Activated T-cell treated with anti-CD3 and anti-CD28 coated beads, Interleukin-2, amount 50 U/mL, for 72 hours (primary cell): ENCODE measurements around the gene MSH3. TPM values are rescaled to one million over a fixed set of nuclear protein-coding genes. Genes with fewer than 3 reads are reported as not detected.
"Not testable (repeated sequence)": the region's sequence is repeated elsewhere in the genome, so short reads cannot be mapped to it uniquely, and the experiment has no call there.

Source experiments
- ATAC-seq, 2 donors: fragments of 150-1000 bp; cut with Tn5 transposase; replicated peaks in 1 of 2; 2 replicates each; pipeline ENCODE4 v1.10.0; 2021; ENCODE audit warnings: moderate library complexity in 2 of 2, mild to moderate bottlenecking in 1 of 2
- DNase-seq, 2 donors: peaks; one replicate each; pipeline ENCODE4 v3.0.0; 2021 to 2022; ENCODE audit warnings: mixed read lengths in 1 of 2
- H3K27ac Mint-ChIP-seq: one replicate; pipeline ENCODE4 v1.8.0; 2022; ENCODE audit warnings: mild to moderate bottlenecking, moderate library complexity, mixed read lengths
- H3K27me3 Mint-ChIP-seq: one replicate; pipeline ENCODE4 v1.8.0; 2022; ENCODE audit warnings: low read depth, mixed read lengths
- H3K36me3 Mint-ChIP-seq, 2 donors: one replicate each; pipeline ENCODE4 v1.8.0; 2022; ENCODE audit warnings: mixed read lengths in 2 of 2, mild to moderate bottlenecking in 1 of 2; ENCODE audit not compliant: insufficient read depth in 2 of 2
- H3K4me1 Mint-ChIP-seq: one replicate; pipeline ENCODE4 v1.8.0; 2022; ENCODE audit warnings: low read depth, mixed read lengths
- H3K4me3 Mint-ChIP-seq, 2 donors: one replicate each; pipeline ENCODE4 v1.8.0; 2022; ENCODE audit warnings: mild to moderate bottlenecking in 2 of 2, mixed read lengths in 2 of 2, moderate library complexity in 2 of 2
- H3K9me3 Mint-ChIP-seq, 2 donors: one replicate each; pipeline ENCODE4 v1.8.0; 2022; ENCODE audit warnings: mixed read lengths in 2 of 2
- total RNA-seq, 2 donors: library from RNA; stranded (reverse); gene quantifications; one replicate each; pipeline ENCODE4 v1.2.3, GENCODE V29; 2022

MSH3 gene
- total RNA-seq, 2 donors from 2014 or later: 22.0 to 24.4 TPM

DNA sequence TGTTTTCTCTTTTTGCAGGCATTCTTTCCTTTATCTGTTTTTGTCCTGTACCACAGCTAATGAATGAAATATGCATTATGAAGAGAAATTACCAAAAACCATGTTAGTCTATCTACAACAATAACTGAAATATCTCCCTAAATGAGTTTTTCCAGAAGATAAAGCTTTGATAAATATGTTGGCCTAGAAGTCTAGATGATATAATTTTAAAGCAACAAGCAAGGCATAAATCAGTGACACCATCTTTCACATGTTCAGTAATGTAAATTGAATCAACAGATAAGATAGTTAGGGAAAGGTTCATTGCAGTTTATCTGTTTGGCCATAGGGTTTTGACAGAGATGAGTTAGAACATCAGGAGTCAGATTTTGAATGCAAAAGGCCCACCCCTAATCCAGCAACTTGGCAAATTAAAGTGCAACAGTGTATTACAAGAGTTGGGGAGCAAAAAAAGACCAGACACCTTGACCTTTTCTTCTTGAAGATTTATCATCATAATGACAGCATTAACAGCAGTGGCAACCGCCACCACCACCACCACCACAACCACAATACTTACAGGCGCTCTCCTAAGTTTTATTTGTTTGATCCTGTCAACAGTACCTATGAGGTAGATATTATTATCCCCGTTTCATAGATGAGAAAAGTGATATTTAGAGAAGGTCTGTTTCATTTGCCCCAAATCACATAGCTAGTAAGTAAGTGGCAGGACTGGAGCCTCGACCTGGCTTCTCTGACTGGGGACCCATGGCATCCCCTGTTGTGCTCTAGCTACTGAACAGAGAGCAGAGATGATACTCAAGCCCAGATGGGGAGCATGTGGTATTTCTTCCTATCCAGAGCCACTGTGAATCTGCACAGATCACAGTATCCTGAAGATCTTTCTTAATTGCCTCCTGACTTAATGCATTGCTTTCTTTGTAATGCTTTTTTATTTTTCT lies 123.2 kb downstream of the MSH3 start:
- no peak for ATAC-seq

DNA sequence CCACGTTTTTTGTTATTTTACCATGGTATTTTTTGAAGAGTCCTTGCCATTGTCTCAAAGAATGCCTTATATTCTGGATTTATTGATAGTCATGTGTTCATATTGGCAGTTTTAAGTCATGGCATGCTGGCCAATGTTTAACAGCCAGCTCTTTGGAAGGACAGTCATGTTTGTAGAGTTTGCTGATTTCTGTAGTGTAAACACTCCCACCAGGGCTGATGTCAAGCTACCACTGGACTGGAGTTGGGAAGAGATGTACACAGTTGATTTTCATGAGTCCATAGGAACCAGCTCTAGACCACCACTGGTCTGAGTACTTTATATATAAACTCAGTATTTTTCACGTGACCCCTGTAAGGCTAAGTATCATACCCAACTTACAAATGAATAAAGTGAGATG lies 125.6 kb downstream of the MSH3 start:
- Mint-ChIP-seq H3K4me3 (no peak overlapping the region), H3K27ac (no peak overlapping the region), H3K36me3 (peaks cover 8 to 15% of the 10 kb centered on the region in 2 donors), H3K9me3 (no peaks in the 10 kb centered on the region), H3K27me3 (no peaks in the 10 kb centered on the region), H3K4me1 (peaks cover 24% of the 10 kb centered on the region)
- ATAC-seq (no peak), DNase-seq (no peak)

More for the DNA sequence above, 123.2 kb downstream of the MSH3 start:
- Mint-ChIP-seq H3K4me3 (no peak overlapping the region), H3K27me3 (no peaks in the 10 kb centered on the region), H3K27ac (no peak overlapping the region), H3K4me1 (peaks cover 24% of the 10 kb centered on the region), H3K9me3 (no peaks in the 10 kb centered on the region), H3K36me3 (peaks cover 5 to 18% of the 10 kb centered on the region in 2 donors)
- DNase-seq: no peak

DNA sequence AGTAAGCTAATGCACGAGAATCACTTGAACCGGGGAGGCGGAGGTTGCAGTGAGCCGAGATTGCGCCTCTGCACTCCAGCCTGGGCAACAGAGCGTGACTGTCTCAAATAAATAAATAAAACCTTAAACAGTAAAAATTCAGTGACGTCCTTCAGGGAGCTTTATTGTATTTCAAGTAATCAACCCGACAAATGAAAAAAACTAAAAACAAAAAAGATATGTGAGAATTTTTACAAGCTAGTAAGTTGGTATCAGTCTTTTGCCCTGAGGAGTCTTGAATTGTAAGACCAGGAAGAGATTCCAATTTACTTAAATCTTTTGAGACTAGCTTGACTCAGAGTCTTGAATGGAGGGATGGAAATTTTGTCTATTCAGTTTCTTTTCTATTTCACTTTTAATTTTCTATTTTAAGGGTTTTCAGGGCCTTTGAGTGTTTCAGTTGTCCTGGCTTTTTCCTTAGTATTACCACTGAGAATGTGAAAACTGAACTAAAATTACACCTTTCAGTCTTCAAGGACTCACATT lies 126.4 kb downstream of the MSH3 start:
- ATAC-seq: no peak
- peaks cover 10 to 19% of the 10 kb centered on the region in 2 donors for H3K36me3 Mint-ChIP-seq
- H3K27ac Mint-ChIP-seq: no peak overlapping the region
- no peaks in the 10 kb centered on the region for H3K27me3 Mint-ChIP-seq
- H3K9me3 Mint-ChIP-seq: peaks cover 0 to 1% of the 10 kb centered on the region in 2 donors
- peaks cover 24% of the 10 kb centered on the region for H3K4me1 Mint-ChIP-seq
- no peak for DNase-seq
- no peak overlapping the region for H3K4me3 Mint-ChIP-seq

DNA sequence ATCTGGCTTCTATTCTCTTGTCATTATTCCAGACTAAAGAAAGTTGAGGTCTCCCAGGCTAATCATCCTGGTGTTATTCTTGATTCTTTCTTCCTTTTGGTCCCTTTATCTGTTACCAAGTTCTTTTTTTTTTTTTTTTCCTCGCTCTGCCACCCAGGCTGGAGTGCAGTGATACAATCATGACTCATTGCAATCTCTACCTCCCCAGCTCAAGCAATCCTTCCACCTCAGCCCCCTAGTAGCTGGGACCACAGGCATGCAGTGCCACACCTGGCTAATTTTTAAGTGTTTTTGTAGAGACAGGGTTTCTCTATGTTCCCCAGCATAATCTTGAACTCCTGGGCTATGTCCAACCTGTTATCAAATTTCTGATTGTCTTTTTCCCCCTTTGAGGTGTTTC lies 126.9 kb downstream of the MSH3 start:
- Mint-ChIP-seq H3K9me3 (peaks cover 0 to 1% of the 10 kb centered on the region in 2 donors), H3K4me1 (peaks cover 24% of the 10 kb centered on the region), H3K36me3 (peaks cover 10 to 15% of the 10 kb centered on the region in 2 donors), H3K27ac (no peak overlapping the region), H3K27me3 (no peaks in the 10 kb centered on the region), H3K4me3 (no peak overlapping the region)
- ATAC-seq (peak in 1 of 2 donors; percentile 62), DNase-seq (peak in 1 of 2 donors; percentile 24)

DNA sequence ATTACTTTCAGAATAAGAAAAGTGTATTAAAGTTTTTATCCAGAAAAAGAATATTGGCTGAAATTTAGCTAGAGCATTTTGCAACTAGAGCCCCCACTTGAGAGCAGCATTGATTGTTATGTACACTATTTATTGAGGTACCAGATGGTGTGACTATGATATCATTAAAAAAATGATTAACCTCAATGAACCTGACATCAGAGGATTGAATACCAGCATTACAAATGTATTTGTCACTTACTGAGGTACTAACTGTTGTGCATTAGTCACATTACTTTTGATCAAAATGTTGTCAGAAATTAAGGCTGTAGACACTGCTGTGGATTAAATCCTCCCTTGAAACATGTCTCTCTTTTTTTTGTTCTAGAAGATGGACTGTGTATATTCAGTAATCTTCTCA lies 128.2 kb downstream of the MSH3 start:
- Mint-ChIP-seq H3K4me1 (peaks cover 19% of the 10 kb centered on the region), H3K36me3 (peaks cover 10 to 15% of the 10 kb centered on the region in 2 donors), H3K9me3 (peaks cover 0 to 1% of the 10 kb centered on the region in 2 donors), H3K27me3 (no peaks in the 10 kb centered on the region), H3K4me3 (no peak overlapping the region), H3K27ac (no peak overlapping the region)
- ATAC-seq (no peak), DNase-seq (no peak)

DNA sequence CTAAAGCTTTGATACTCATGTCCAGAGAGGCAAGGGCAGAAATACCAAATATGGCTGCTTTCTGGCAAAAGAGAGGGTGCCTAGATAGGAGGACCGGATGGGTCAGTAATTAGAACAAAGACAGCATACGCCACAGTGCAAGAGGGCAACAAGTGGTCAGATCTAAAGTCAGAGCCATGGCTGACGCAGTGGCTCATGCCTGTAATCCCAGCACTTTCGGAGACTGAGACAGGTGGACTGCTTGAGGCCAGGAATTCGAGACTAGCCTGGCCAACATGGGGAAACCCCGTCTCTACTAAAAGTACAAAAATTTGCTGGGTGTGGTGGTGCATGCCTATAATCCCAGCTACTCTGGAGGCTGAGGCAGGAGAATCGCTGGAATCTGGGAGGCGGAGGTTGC lies 129.3 kb downstream of the MSH3 start:
- not testable (repeated sequence) for H3K27ac Mint-ChIP-seq, H3K27me3 Mint-ChIP-seq, DNase-seq, ATAC-seq, H3K9me3 Mint-ChIP-seq, H3K4me3 Mint-ChIP-seq
- Mint-ChIP-seq H3K36me3 (peaks cover 10 to 15% of the 10 kb centered on the region in 2 donors), H3K4me1 (peaks cover 16% of the 10 kb centered on the region)

DNA sequence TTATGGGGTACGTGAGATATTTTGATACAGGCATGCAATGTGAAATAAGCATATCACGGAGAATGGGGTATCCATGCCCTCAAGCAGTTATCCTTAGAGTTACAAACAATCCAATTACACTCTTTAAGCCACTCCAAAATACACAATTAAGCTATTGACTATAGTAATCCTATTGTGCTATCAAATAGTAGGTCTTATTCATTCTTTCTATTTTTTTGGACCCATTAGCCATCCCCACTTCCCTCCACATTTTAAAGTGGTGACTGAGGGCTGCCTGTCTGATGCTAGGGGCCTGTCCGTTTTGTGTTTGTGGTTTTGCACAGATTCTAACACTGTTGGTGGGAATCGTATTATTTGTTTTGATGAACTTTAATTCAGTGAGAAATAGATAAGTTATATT lies 130.0 kb downstream of the MSH3 start:
- no peak for ATAC-seq
- Mint-ChIP-seq H3K4me1 (peaks cover 22% of the 10 kb centered on the region), H3K27ac (no peak overlapping the region), H3K4me3 (no peak overlapping the region), H3K27me3 (no peaks in the 10 kb centered on the region), H3K9me3 (peaks cover 0 to 1% of the 10 kb centered on the region in 2 donors), H3K36me3 (peaks cover 8 to 14% of the 10 kb centered on the region in 2 donors)
- no peak for DNase-seq

DNA sequence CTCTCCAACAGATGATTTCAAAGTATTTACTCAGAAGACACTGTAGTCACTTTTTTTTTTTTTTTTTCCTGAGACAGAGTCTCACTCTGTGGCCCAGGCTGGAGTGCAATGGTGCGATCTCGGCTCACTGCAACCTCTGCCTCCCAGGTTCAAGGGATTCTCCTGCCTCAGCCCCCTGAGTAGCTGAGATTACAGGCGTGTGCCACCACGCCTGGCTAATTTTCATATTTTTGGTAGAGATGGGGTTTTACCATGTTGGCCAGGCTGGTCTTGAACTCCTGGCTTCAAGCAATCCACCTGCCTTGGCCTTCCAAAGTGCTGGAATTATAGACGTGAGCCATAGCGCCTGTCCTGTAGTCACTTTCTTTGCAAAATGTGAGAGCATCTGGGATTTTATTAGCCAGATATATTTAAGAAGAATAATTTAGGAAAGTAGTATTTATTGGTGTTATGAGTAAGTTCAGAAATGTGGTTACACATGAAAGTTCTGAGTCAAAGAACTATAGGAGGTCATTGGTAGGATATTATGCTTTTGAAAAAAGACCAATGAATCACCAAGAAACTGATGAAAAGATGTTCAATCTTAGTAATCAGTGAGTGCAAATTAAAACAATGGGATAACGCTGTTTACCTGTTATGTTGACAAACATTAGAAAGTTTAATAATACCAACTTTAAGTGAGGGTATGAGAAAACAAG lies 135.0 kb downstream of the MSH3 start:
- peaks cover 1 to 11% of the 10 kb centered on the region in 2 donors for H3K36me3 Mint-ChIP-seq
- H3K27me3 Mint-ChIP-seq, H3K9me3 Mint-ChIP-seq, H3K27ac Mint-ChIP-seq: not testable (repeated sequence)
- H3K4me1 Mint-ChIP-seq: peaks cover 19% of the 10 kb centered on the region
- peak; percentile 88 for ATAC-seq
- peak; percentile 3 to 14 for DNase-seq
- H3K4me3 Mint-ChIP-seq: peak overlapping the region; percentile 17 to 20

DNA sequence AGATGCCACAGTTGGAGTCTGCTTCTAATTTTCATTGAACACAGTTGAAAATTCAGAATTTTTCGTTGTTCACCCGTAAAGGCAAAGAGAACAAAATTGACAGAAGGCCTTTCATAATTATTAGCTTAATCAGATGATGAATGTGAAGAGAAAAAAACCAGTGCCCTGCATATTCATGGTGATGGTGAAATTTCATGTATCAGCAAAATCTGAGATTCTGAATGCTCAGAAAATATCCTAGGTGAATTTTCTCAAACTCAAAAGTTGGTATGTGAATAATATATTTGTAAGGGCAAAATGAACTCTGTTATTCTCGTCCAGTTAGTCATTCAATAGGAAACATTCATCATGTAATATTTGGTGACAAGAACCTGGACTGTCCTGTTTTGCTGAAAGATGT lies 136.2 kb downstream of the MSH3 start:
- H3K4me1 Mint-ChIP-seq: peaks cover 19% of the 10 kb centered on the region
- no peak overlapping the region for H3K4me3 Mint-ChIP-seq
- ATAC-seq (no peak), DNase-seq (no peak)
- H3K27me3 Mint-ChIP-seq: no peaks in the 10 kb centered on the region
- H3K27ac Mint-ChIP-seq: no peak overlapping the region
- peaks cover 0 to 7% of the 10 kb centered on the region in 2 donors for H3K36me3 Mint-ChIP-seq
- H3K9me3 Mint-ChIP-seq: peaks cover 0 to under 1% of the 10 kb centered on the region in 2 donors

DNA sequence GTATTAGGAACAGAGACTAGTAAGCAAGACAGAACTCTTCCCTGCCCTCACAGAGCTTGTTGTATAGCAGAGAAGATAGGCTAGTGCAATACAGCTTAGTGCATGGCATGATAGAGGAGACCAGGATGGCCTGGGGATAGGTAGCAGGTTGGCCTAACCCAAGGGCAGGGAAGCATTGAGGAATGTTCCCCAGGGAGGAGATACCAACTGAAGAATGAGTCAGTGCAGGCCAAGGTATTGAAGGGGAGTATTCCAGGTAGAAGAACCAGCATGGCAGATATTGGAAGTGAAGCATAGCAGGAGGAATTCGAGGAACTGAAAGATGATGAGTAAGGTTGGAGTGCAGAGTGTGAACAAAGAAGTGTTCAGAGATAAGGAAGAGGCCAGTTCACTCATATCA lies 138.9 kb downstream of the MSH3 start:
- Mint-ChIP-seq H3K36me3 (peaks cover 0 to 9% of the 10 kb centered on the region in 2 donors), H3K4me1 (peaks cover 19% of the 10 kb centered on the region), H3K27me3 (no peaks in the 10 kb centered on the region), H3K4me3 (no peak overlapping the region), H3K9me3 (no peaks in the 10 kb centered on the region), H3K27ac (no peak overlapping the region)
- DNase-seq (no peak), ATAC-seq (no peak)

DNA sequence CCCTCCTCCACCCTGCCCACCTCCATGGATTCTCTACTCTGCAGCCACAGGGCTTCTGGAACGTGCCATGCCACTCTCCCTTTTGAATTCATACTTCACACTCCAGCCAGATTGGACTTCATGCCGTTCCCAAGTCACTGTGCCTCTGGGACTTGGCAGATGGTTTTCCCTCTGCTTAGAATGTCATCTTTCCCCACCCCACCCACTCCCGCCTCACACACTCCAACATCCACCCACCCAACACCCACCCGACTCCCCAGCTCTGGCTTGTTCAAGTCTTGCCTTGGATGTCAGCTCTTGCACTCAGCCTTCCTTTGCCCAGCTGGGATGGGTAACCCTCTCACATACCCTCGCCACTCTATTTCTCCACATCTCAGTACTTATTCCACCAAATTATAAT lies 142.4 kb downstream of the MSH3 start:
- Mint-ChIP-seq H3K9me3 (no peaks in the 10 kb centered on the region), H3K4me3 (no peak overlapping the region), H3K36me3 (peaks cover 2 to 7% of the 10 kb centered on the region in 2 donors), H3K27me3 (no peaks in the 10 kb centered on the region), H3K4me1 (no peaks in the 10 kb centered on the region), H3K27ac (no peak overlapping the region)
- ATAC-seq (no peak), DNase-seq (no peak)

DNA sequence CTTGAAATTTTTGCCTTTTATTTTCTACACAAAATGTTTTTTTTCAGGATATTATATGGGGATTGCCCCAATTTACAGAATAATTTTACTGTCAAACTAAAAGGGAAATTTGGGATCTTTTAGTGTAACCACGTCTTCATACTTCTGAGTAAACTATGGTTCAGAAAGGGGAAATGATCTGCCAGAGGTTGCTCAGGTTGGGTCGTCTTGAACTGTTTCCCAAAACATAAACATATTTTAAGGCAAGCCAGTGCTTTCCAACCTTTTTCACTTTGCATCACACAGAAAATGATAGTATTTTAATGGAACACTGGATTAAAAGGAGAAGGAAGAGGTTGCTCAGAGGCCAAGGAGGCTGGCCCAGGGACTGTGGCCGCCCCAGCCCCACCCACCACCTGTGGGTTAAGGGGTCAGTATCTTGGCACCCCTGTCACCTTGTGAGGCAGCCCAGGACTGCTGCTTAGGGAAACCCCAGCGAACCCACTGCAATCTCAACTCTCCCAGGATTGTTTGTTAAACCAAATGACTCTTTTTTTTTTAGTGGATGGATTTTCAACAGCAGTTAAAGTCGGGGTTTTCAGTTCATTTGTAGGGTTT lies 143.1 kb downstream of the MSH3 start:
- ATAC-seq: no peak
- peaks cover 2 to 7% of the 10 kb centered on the region in 2 donors for H3K36me3 Mint-ChIP-seq
- H3K9me3 Mint-ChIP-seq: no peaks in the 10 kb centered on the region
- H3K27me3 Mint-ChIP-seq: no peaks in the 10 kb centered on the region
- no peak for DNase-seq
- H3K27ac Mint-ChIP-seq: no peak overlapping the region
- no peak overlapping the region for H3K4me3 Mint-ChIP-seq
- H3K4me1 Mint-ChIP-seq: no peaks in the 10 kb centered on the region

DNA sequence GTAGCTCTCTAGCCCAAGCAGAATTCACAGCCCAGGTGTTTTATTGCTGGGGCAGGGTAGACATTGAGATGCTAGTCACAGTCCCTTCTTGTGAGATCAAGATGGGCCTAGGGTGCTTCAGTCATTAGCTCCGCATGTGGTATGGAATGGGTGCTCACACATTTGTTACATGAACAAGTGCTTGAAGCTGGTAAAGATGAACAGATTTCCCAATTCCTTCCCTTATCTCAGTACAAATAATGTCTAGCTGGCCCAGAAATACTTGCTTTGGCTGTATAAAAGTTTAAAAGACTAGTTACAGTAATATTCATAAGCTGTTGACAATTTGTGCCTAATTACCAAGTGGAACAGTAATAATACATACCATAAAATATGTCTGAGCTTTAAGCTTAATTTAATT lies 143.7 kb downstream of the MSH3 start:
- H3K27me3 Mint-ChIP-seq: no peaks in the 10 kb centered on the region
- H3K4me3 Mint-ChIP-seq: no peak overlapping the region
- H3K9me3 Mint-ChIP-seq: peaks cover 0 to 3% of the 10 kb centered on the region in 2 donors
- H3K4me1 Mint-ChIP-seq: no peaks in the 10 kb centered on the region
- ATAC-seq (no peak), DNase-seq (no peak)
- H3K27ac Mint-ChIP-seq: no peak overlapping the region
- peaks cover 8 to 13% of the 10 kb centered on the region in 2 donors for H3K36me3 Mint-ChIP-seq
